Smooth muscle cell (in vitro differentiated cells): ENCODE results near the gene PUS1. TPM values are rescaled to one million over a fixed set of nuclear protein-coding genes. Genes with fewer than 3 reads are reported as not detected.

Experiments
- DNase-seq: peaks from one replicate; lab custom pipeline; 2025; ENCODE audit not compliant: unreplicated experiment; lab: John Stamatoyannopoulos, UW
- H2AFZ ChIP-seq: fragments of 200-600 bp; sonication (generic); 2 replicates; pipeline ENCODE4 v1.6.0; 2016; ENCODE audit warnings: antibody characterized with exemption, low read depth, mild to moderate bottlenecking
- H3F3A ChIP-seq: fragments of 200-600 bp; sonication (generic); 2 replicates; pipeline ENCODE4 v1.6.0; 2017; ENCODE audit warnings: antibody characterized with exemption, low read depth
- H3K27ac ChIP-seq: fragments of 200-600 bp; sonication (generic); 2 replicates; pipeline ENCODE4 v1.5.1; 2016; ENCODE audit warnings: low read depth, mild to moderate bottlenecking
- H3K27me3 ChIP-seq: fragments of 200-600 bp; sonication (generic); 2 replicates; pipeline ENCODE4 v1.6.1; 2016; ENCODE audit warnings: low read depth, mild to moderate bottlenecking
- H3K36me3 ChIP-seq: fragments of 200-600 bp; sonication (generic); 2 replicates; pipeline ENCODE4 v1.5.1; 2016; ENCODE audit warnings: low read depth
- H3K4me1 ChIP-seq: fragments of 200-600 bp; sonication (generic); 2 replicates; pipeline ENCODE4 v1.5.1; 2016; ENCODE audit warnings: low read depth
- H3K4me2 ChIP-seq: fragments of 200-600 bp; sonication (generic); 2 replicates; pipeline ENCODE4 v1.6.0; 2016; ENCODE audit warnings: mild to moderate bottlenecking
- H3K4me3 ChIP-seq: fragments of 200-600 bp; sonication (generic); 2 replicates; pipeline ENCODE4 v1.5.1; 2016; ENCODE audit warnings: mild to moderate bottlenecking
- H3K79me2 ChIP-seq: fragments of 200-600 bp; sonication (generic); 2 replicates; pipeline ENCODE4 v1.6.0; 2016; ENCODE audit warnings: low read depth, mild to moderate bottlenecking
- H3K9ac ChIP-seq: fragments of 200-600 bp; sonication (generic); 2 replicates; pipeline ENCODE4 v1.6.0; 2016; ENCODE audit warnings: low read depth
- H3K9me3 ChIP-seq: fragments of 200-600 bp; sonication (generic); replicated peaks from 2 replicates; pipeline ENCODE4 v1.5.1; 2016; ENCODE audit warnings: low read depth
- H4K20me1 ChIP-seq: fragments of 200-600 bp; sonication (generic); 2 replicates; pipeline ENCODE4 v1.6.0; 2016; ENCODE audit warnings: low read depth
- WGBS: methylation state at CpG from one replicate; pipeline ENCODE4 v1.1.7; 2016; ENCODE audit warnings: low lambda C conversion rate; 5-methylcytosine and 5-hydroxymethylcytosine counted together
- polyA plus RNA-seq: library from polyadenylated mRNA; unstranded; fragments of >200 nt; fragmentation: Nextera tagmentation; extraction: Ambion mirVana; gene quantifications from 2 replicates; pipeline ENCODE4 v1.2.1, GENCODE V29; 2016
- total RNA-seq: library from RNA; depleted of rRNA; stranded (reverse); fragments of >200 nt; gene quantifications from 2 replicates; pipeline ENCODE4 v1.2.3, GENCODE V29; 2014
- TF ChIP-seq, protein P1 (sequence below): fragments of 200-600 bp; sonication (generic); IDR thresholded peaks from 2 replicates; pipeline ENCODE4 v1.5.1; 2017; ENCODE audit warnings: borderline replicate concordance, mild to moderate bottlenecking, antibody characterized with exemption; ENCODE audit not compliant: insufficient read depth, poor library complexity, severe bottlenecking

Gene PUS1
- total and polyA plus RNA-seq, 2 experiments from 2014 or later: 6.6 to 22.2 TPM

DNA sequence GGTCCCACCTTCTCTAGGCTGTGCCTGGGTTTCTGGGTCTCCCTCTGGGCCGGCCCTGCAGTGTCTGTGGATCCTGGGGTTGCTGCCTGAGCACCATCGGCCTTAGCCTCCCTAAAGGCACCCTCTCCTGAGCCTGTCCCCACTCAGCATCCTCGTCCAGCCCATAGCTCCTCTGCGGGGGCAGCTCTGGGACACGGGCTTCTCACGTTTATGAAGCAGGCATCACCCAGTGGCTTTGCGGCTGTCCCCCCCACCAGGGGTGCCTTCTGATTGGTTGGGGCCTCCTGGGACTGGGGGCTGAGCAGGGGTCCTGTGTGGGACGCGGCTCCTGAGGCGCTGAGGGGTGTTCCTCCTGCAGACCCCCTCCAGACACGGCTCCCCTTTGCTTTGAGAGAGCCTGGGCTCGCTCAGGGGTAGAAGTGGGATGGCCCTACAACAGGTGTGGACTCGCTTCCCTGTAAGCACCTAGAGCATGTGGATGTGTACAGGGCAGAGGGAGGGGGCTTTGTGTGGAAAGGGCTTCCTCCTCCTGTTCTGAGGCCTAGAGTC lies 23.9 kb upstream of the PUS1 start:
- H3K4me3 ChIP-seq: no peak overlapping the region
- WGBS: 97% methylated on average over 13 of the region's 13 CpGs
- H3K4me2 ChIP-seq: no peak overlapping the region
- peaks cover 45% of the 10 kb centered on the region for H3K79me2 ChIP-seq
- H2AFZ ChIP-seq: no peak overlapping the region
- peaks cover 78% of the 10 kb centered on the region for H4K20me1 ChIP-seq
- no peaks in the 10 kb centered on the region for H3F3A ChIP-seq
- TF ChIP-seq, protein P1, sequence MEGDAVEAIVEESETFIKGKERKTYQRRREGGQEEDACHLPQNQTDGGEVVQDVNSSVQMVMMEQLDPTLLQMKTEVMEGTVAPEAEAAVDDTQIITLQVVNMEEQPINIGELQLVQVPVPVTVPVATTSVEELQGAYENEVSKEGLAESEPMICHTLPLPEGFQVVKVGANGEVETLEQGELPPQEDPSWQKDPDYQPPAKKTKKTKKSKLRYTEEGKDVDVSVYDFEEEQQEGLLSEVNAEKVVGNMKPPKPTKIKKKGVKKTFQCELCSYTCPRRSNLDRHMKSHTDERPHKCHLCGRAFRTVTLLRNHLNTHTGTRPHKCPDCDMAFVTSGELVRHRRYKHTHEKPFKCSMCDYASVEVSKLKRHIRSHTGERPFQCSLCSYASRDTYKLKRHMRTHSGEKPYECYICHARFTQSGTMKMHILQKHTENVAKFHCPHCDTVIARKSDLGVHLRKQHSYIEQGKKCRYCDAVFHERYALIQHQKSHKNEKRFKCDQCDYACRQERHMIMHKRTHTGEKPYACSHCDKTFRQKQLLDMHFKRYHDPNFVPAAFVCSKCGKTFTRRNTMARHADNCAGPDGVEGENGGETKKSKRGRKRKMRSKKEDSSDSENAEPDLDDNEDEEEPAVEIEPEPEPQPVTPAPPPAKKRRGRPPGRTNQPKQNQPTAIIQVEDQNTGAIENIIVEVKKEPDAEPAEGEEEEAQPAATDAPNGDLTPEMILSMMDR: no peak
- H3K9ac ChIP-seq: no peak overlapping the region
- H3K36me3 ChIP-seq: no peaks in the 10 kb centered on the region
- H3K27ac ChIP-seq: no peak overlapping the region
- no peaks in the 10 kb centered on the region for H3K9me3 ChIP-seq
- no peaks in the 10 kb centered on the region for H3K27me3 ChIP-seq
- H3K4me1 ChIP-seq: no peaks in the 10 kb centered on the region
- DNase-seq: no peak

GRCh38 chr12:131905630-131906091 lies 23.4 kb upstream of the PUS1 start:
- no peak overlapping the region for H3K9ac ChIP-seq
- no peak for DNase-seq
- peaks cover 75% of the 10 kb centered on the region for H4K20me1 ChIP-seq
- H3K4me2 ChIP-seq: no peak overlapping the region
- H3K9me3 ChIP-seq: no peaks in the 10 kb centered on the region
- no peaks in the 10 kb centered on the region for H3K27me3 ChIP-seq
- TF ChIP-seq, protein P1: no peak
- no peak overlapping the region for H3K27ac ChIP-seq
- 98% methylated on average over 15 of the region's 15 CpGs for WGBS
- no peak overlapping the region for H2AFZ ChIP-seq
- peaks cover 40% of the 10 kb centered on the region for H3K79me2 ChIP-seq
- H3K36me3 ChIP-seq: no peaks in the 10 kb centered on the region
- H3F3A ChIP-seq: no peaks in the 10 kb centered on the region
- no peaks in the 10 kb centered on the region for H3K4me1 ChIP-seq
- H3K4me3 ChIP-seq: no peak overlapping the region

DNA sequence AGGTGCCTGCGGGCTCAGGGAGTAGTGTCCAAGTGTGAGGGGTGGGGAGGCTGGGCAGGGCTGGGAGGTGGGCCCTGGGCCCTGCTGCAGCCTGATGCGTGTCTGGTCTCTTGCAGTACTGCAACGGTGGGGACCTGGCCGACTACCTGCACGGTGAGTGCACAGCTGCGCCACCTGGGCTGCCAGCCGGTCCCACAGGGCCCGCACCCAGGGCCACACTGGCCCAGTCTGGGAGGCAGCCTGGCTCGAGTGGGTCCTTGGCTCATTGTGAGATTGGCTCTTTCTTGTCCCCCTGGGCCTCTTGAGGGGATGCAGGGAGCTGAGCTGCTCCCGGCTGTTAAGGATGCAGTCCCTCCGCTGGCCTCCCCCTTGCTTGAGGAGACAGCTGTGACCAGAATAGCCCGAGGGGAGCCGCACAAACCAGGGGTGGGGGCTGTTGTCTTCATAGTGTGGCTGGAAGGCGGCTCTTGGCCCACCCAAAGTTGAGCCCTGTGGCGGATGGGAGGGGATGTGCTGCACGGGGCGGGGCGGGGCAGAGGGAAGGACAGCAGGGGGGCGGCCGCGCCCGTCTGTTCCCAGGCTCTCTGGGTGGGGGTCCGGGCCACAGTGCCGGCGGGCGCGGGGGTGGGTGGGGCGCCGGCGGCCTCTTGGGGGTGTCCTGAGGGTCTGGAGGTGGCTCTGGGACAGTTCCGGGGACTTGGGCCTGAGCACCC lies 21.5 kb upstream of the PUS1 start:
- 97% methylated on average over 13 of the region's 31 CpGs for WGBS
- Histone ChIP-seq H3F3A (no peaks in the 10 kb centered on the region), H3K4me1 (no peaks in the 10 kb centered on the region), H3K79me2 (peaks cover 22% of the 10 kb centered on the region), H3K9me3 (no peaks in the 10 kb centered on the region), H2AFZ (no peak overlapping the region), H3K36me3 (no peaks in the 10 kb centered on the region), H3K9ac (no peak overlapping the region), H3K27me3 (no peaks in the 10 kb centered on the region), H3K4me3 (no peak overlapping the region), H4K20me1 (peaks cover 63% of the 10 kb centered on the region), H3K27ac (no peak overlapping the region), H3K4me2 (no peak overlapping the region)
- TF ChIP-seq, protein P1: no peak
- no peak for DNase-seq
